Fibroblast of the conjunctiva (primary cell): Measurements from ENCODE around the gene RSPRY1.

ENCODE experiments used
- DNase-seq: peaks from one replicate; pipeline ENCODE4 v3.0.0-alpha.2; 2010; ENCODE audit warnings: low read depth

Gene RSPRY1

GRCh38 chr16:57224651-57225335, 38.7 kb downstream of the RSPRY1 start:
- no peak for DNase-seq

DNA sequence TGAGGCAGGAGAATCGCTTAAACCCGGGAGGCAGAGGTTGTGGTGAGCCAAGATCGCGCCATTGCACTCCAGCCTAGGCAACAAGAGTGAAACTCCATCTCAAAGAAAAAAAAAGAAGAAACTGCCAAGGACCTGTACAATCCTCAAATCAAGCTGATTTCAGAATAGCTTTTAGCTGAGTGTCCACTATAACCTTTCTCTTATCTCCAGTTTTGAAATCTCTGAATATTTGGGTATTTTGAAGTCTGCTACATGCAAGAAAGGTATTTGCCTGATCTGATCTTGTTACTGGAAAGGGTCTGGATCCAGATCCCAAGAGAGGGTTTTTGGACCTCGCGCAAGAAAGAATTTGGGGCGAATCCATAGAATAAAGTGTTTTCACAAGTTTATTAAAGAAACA, 39.8 kb downstream of the RSPRY1 start:
- DNase-seq, result no peak

DNA sequence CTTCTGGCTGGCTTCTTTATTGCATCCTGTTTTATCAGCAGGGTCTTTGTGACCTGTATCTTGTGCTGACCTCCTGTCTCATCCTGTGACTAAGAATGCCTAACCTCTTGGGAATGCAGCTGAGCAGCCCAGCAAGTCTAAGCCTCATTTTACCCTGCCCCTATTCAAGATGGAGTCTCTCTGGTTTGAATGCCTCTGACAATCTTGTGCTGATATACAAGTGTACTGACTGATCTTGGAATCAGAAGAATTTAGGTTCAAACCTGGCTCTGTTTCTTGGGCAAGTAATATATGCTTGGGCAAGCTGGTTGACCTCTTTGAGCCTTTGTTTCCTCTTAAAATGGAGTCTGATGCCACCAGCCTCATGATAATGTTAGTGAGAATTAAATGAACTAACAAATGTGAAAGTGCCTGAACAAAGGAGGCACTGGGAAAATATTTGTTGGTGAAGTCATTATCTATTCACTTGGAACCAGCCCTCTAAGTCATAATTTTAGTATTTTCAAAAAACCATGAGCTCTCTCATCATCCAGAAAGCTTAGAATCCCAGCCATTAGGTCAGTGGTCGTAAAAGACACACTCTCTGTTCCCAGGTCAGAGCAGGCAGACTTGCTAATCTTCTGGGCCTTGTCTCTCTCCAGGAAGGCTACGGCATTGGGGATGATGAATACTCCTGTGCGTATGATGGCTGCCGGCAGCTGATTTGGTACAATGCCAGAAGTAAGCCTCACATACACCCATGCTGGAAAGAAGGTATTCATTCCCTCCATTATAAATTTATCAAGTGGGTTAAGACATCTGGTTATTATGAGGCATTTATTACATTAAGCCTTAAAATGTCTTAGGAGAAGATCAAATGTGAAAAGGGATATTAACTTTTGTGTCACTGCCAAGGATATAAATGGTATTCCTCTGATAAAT, 40.8 kb downstream of the RSPRY1 start:
- no peak for DNase-seq

- no peak for DNase-seq
These were observed 43.0 kb downstream of the RSPRY1 start for GRCh38 chr16:57229079-57229478.

GRCh38 chr16:57231821-57232350, 45.8 kb downstream of the RSPRY1 start:
- DNase-seq, result no peak

DNA sequence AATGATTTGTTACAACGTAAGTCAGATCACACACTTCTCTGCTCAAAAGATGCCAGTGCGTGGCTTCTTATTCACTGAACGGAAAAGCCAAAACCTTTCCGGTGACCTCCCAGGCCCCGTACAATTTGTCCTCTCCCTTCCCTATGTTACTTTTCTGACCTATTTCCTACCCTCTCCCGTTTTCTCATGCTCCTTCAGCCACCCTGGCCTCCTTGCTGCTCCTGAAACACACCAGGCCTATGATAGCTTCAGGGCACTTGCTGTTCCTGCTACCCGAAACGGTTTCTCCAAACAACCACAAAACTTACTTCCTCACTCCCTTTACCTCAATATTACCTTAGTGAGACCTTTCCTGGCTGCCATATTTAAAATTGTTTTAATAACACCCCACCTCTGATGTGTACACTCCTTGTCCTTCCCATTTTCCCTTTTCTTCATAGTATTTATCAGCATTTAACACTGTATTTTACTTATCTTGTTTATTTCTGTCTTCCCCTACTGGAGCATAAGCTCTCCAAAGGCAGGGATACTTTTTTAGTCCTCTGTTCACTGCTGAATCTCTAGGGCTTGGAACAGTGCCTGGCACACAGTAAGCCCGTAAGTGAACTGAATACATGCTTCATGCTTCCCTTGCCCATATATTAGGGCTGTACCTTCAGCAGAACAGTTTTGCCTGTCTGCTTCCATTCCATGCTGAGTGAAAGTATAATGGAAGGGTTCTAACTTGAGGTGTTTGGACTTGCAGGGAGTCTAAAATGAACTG, 48.0 kb downstream of the RSPRY1 start:
- no peak for DNase-seq

DNA sequence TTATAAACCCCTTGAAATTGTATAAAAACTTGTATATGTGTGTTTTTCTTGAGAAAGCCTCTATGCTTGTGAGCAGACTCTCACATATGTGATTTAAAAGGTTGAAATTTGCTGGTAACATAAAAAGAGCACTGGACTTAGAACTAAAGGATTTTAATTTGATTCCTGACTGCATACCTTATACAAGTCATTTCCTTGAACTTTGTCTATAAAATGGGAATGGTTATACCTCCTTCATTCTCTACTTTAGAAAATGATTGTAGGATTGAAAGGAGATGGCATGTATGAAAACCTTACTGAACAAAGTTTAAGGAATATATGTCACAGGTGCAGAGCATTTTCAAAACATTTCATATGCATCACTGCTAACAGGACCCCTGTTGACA, 48.6 kb downstream of the RSPRY1 start:
- no peak for DNase-seq

GRCh38 chr16:57235128-57236021, 49.2 kb downstream of the RSPRY1 start:
- DNase-seq, result no peak

GRCh38 chr16:57236022-57236350, 49.9 kb downstream of the RSPRY1 start:
- DNase-seq, result no peak

GRCh38 chr16:57238682-57239081, 52.6 kb downstream of the RSPRY1 start:
- no peak for DNase-seq

GRCh38 chr16:57239107-57239506, 53.0 kb downstream of the RSPRY1 start:
- DNase-seq, result no peak

DNA sequence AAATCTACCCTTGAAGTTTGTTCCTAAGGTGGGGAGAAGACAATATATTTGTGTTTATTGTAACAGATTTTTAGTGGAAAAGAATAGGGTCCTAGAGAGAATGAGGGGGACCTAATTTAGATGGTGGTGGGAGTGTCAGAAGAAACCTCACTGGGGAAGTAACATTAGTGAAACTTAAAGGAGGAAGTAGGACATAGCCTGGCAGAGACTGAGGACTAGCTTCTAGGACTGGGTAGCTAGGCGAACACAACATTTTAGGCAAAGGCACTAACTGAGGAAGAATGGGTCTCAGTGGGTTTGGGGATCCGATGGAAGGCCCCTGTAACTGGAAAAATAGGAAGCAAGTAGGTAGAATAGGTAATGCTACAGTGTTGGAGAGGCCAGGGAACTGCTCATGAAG, 54.7 kb downstream of the RSPRY1 start:
- DNase-seq, result no peak

GRCh38 chr16:57242650-57243049, 56.5 kb downstream of the RSPRY1 start:
- no peak for DNase-seq

DNA sequence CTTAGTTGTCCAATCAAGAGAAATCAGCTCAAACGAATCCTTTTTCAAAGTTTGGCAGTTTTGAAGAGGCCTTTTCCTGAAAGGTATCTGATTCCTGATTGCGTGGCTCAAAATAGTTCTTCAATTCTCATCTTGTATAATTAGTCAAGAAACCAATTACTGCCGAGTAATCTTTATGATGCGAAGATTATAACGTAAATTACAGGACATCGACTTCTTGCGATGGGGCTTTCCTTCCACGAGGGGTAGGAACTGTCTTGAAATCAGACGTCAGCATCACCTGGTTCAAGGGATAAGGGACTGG, 58.3 kb downstream of the RSPRY1 start:
- DNase-seq, result no peak

DNA sequence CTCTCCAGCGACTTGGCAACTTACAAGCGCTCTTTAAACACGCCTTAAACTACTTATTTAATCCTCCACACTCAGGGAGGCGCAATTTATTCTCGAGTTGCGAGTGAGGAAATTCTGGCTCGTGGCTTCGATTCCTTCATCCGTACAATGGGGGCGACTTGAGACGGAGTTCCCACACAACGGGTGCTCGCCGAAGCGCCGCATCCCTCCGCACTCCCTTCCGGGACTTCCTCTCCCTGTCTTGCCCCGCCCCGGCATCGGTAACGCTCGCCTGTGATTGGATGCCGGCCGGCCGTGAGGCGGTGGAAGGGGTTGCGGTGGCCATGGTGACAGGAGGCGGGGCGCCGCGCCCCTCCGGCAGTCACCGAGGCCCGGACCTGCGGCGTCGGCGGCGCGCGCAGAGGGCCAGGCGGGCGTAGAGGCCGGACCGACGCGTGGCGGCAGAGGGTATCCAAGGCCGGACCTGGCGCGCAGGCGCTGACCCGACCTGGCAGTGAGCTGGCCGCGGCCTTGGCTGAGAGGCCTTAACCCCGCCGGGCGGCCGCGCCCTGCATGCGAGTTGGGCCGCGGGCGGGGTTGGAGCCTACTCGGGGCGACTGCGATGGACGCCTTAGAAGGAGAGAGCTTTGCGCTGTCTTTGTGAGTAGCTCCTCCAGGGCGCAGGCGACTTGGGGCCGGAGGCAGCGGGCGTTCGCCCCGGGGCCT, 58.8 kb downstream of the RSPRY1 start, which contains the start of gene ARL2BP:
Gene ARL2BP, plus strand, starts transcription at position 493 of the 705 bp plus-strand sequence. Its CDS starts 109 bp downstream, at position 602.
- peak; percentile 94 for DNase-seq

DNA sequence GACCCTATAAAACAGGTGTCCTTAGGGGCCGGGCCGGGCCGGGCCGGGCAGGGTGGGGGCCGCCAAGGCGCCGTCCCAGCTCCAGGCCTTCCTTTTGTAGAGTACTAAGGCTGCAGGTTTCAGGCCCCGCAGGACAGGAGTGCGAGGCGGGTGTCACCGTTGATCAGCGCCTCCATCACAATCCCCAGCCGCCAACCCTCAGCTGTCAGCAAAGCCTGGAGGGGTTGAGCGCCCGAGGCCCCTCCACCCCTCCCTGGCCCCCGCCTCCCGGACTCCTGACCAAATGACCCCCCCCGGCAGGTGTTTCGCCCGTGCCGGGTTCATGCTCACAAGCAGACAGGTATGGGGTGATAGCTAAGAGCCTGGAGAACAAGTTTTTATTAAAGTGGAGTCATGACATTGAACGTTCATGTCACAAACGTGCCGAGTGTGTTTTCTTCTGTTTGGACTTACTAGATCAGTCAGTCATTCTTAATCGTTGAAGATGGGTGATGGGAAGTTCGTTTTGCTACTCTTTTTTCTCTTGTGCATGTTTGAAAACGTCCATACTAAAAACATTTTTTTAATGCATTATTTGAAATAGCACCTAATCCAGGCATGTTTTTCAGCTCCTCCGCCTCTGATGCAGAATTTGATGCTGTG, 59.5 kb downstream of the RSPRY1 start:
- no peak for DNase-seq

DNA sequence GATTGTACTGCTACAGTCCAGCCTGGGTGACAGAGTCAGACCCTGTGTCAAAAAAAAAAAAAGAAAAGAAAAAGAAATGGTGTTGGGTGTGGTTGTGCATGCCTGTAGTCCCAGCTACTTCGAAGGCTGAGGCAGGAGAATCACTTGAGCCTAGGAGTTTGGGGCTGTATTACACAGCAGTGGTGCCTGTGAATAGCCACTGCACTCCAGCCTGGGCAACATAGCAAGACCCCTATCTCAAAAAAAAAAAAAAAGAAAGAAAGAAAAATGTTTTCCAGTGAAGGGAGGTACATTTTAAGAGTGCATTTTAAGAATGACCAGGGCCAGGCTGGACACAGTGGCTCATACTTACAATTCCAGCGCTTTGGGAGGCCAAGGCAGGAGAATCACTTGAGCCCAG, 65.2 kb downstream of the RSPRY1 start:
- no peak for DNase-seq

DNA sequence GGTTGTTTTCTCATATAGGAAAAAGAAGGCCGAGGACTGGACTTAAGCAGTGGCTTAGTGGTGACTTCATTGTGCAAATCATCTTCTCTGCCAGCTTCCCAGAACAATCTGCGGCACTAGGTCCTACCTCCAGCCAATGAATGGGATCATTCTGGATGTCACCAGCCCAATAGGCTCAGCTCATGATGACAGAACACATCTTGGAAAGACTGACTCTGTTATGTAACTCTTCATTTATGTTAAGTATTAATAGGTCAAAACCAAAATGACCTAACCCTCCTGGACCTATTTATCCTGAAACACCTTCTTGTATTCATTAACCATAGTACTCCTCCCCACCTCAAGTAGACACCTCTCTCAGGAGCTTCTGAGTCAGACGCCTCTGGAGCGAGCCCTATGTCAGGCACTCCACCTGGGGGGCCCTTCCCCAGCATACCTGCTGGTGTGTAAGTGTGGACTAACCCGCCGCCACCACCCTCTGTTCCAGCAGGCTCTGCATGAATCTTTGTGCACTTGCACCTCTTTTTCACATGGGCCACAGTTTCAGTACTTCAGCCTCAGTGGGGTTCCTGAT, 66.1 kb downstream of the RSPRY1 start:
- no peak for DNase-seq

GRCh38 chr16:57253466-57253865, 67.3 kb downstream of the RSPRY1 start:
- DNase-seq, result no peak
